Measurements from ENCODE around the gene RNU6-9. TPM values are rescaled to one million over a fixed set of nuclear protein-coding genes. Genes with fewer than 3 reads are reported as not detected.

Gene RNU6-9
- total RNA-seq, 1 experiment from 2014 or later: not detected

- no peak overlapping the region for H3K27ac ChIP-seq
- H3K27me3 ChIP-seq: no peaks in the 10 kb centered on the region
- H3K36me3 ChIP-seq: no peaks in the 10 kb centered on the region
- no peak for DNase-seq
- H3K4me1 ChIP-seq: peaks cover 8% of the 10 kb centered on the region; the same call in 1 of the 2 replicates
- H3K4me3 ChIP-seq: no peak overlapping the region
- no peaks in the 10 kb centered on the region for H3K9me3 ChIP-seq (replicated peaks)
Observed at GRCh38 chr19:906480-906879, 13.2 kb downstream of the RNU6-9 start.

GRCh38 chr19:907183-907853 lies 14.0 kb downstream of the RNU6-9 start:
- H3K27me3 ChIP-seq: no peaks in the 10 kb centered on the region

GRCh38 chr19:911197-912033 lies 18.1 kb downstream of the RNU6-9 start:
- Histone ChIP-seq H3K9me3 (replicated peaks) (no peaks in the 10 kb centered on the region), H3K4me1 (no peaks in the 10 kb centered on the region), H3K36me3 (no peaks in the 10 kb centered on the region), H3K27me3 (peaks cover 4% of the 10 kb centered on the region; the same call in 1 of the 2 replicates), H3K27ac (no peak overlapping the region), H3K4me3 (no peak overlapping the region)
- no peak for DNase-seq

More at GRCh38 chr19:907183-907853, 14.0 kb downstream of the RNU6-9 start:
- Histone ChIP-seq H3K27ac (no peak overlapping the region), H3K9me3 (replicated peaks) (no peaks in the 10 kb centered on the region), H3K36me3 (no peaks in the 10 kb centered on the region), H3K4me1 (peaks cover 8% of the 10 kb centered on the region; the same call in 1 of the 2 replicates), H3K4me3 (no peak overlapping the region)
- DNase-seq: no peak

- H3K4me1 ChIP-seq: no peaks in the 10 kb centered on the region
- no peak overlapping the region for H3K27ac ChIP-seq
- H3K27me3 ChIP-seq: peaks cover 10% of the 10 kb centered on the region; the same call in 1 of the 2 replicates
- H3K36me3 ChIP-seq: no peaks in the 10 kb centered on the region
- peak overlapping the region; percentile 66 for H3K4me3 ChIP-seq
- no peaks in the 10 kb centered on the region for H3K9me3 ChIP-seq (replicated peaks)
- peak; percentile 42 to 56 for DNase-seq
Observed at GRCh38 chr19:912181-913079, 19.1 kb downstream of the RNU6-9 start.

GRCh38 chr19:913080-913748 lies 19.9 kb downstream of the RNU6-9 start, which contains the start of gene R3HDM4:
TSS of gene R3HDM4 (minus strand) at chr19:913219. CDS start at chr19:913157, 62 bp downstream.
- Histone ChIP-seq H3K27ac (no peak within 1 kb of the TSS), H3K36me3 (no peaks in the 10 kb centered on the region), H3K9me3 (replicated peaks) (no peaks in the 10 kb centered on the region), H3K27me3 (peaks cover 18% of the 10 kb centered on the region), H3K4me3 (peak within 1 kb of the TSS; percentile 66), H3K4me1 (no peaks in the 10 kb centered on the region)
- DNase-seq: peak; percentile 51 to 55

- Histone ChIP-seq H3K4me1 (0 out of 2 replicates have a peak, but pooled peaks cover under 1% of the 10 kb centered on the region), H3K27me3 (peaks cover 27% of the 10 kb centered on the region), H3K36me3 (no peaks in the 10 kb centered on the region), H3K4me3 (peak overlapping the region; percentile 6; the same call in 1 of the 2 replicates), H3K27ac (no peak overlapping the region), H3K9me3 (replicated peaks) (no peaks in the 10 kb centered on the region)
- peak in 1 of 2 experiments; percentile 32 for DNase-seq
Observed at GRCh38 chr19:916645-917322, 23.5 kb downstream of the RNU6-9 start.

- no peaks in the 10 kb centered on the region for H3K36me3 ChIP-seq
- no peak within 1 kb of the TSS for H3K27ac ChIP-seq
- peak; percentile 69 to 75 for DNase-seq
- H3K27me3 ChIP-seq: peaks cover 27% of the 10 kb centered on the region
- H3K9me3 ChIP-seq (replicated peaks): no peaks in the 10 kb centered on the region
- H3K4me1 ChIP-seq: 0 out of 2 replicates have a peak, but pooled peaks cover 3% of the 10 kb centered on the region
- H3K4me3 ChIP-seq: peak within 1 kb of the TSS; percentile 6; the same call in 1 of the 2 replicates
Observed at GRCh38 chr19:917323-918151, 24.3 kb downstream of the RNU6-9 start, which contains the start of gene KISS1R. TSS of gene KISS1R (plus strand) at chr19:917333. CDS start at chr19:917503, 170 bp downstream.

GRCh38 chr19:918152-918437 lies 24.8 kb downstream of the RNU6-9 start:
- peaks cover 27% of the 10 kb centered on the region for H3K27me3 ChIP-seq

GRCh38 chr19:918481-919198 lies 25.4 kb downstream of the RNU6-9 start:
- Histone ChIP-seq H3K4me1 (peaks cover 8% of the 10 kb centered on the region), H3K9me3 (replicated peaks) (no peaks in the 10 kb centered on the region), H3K4me3 (no peak overlapping the region), H3K27me3 (peaks cover 27% of the 10 kb centered on the region), H3K36me3 (no peaks in the 10 kb centered on the region), H3K27ac (no peak overlapping the region)
- no peak for DNase-seq

More at GRCh38 chr19:918152-918437, 24.8 kb downstream of the RNU6-9 start:
- Histone ChIP-seq H3K4me3 (no peak overlapping the region), H3K27ac (no peak overlapping the region), H3K9me3 (replicated peaks) (no peaks in the 10 kb centered on the region), H3K36me3 (no peaks in the 10 kb centered on the region), H3K4me1 (peaks cover 3% of the 10 kb centered on the region; the same call in 1 of the 2 replicates)
- no peak for DNase-seq

GRCh38 chr19:919199-920050 lies 26.1 kb downstream of the RNU6-9 start:
- DNase-seq: no peak
- Histone ChIP-seq H3K4me3 (no peak overlapping the region), H3K27me3 (peaks cover 27% of the 10 kb centered on the region), H3K27ac (no peak overlapping the region), H3K36me3 (no peaks in the 10 kb centered on the region), H3K4me1 (peaks cover 11% of the 10 kb centered on the region), H3K9me3 (replicated peaks) (no peaks in the 10 kb centered on the region)

- peak; percentile 71 to 76 for DNase-seq
- Histone ChIP-seq H3K36me3 (no peaks in the 10 kb centered on the region), H3K27ac (no peak overlapping the region), H3K9me3 (replicated peaks) (no peaks in the 10 kb centered on the region), H3K4me1 (peaks cover 11% of the 10 kb centered on the region), H3K27me3 (peaks cover 27% of the 10 kb centered on the region), H3K4me3 (0 out of 2 replicates have a peak overlapping the region, but pooled peaks have one; percentile 21)
Observed at GRCh38 chr19:920051-920864, 27.0 kb downstream of the RNU6-9 start.

All from SJCRH30 (cell line).